Stomach (tissue), 4 donors: ENCODE results near the gene PRSS21.

Experiments
- CTCF ChIP-seq, 7 experiments: fragments of 450-650 bp in 4 of 7; fragments of 200-600 bp in 3 of 7; sonication (generic) in 3 of 7; IDR thresholded peaks; one replicate each; pipeline ENCODE4 v1.5.1; 2016 to 2019; ENCODE audit warnings: antibody characterized with exemption in 7 of 7, control low read depth in 2 of 7, mild to moderate bottlenecking in 1 of 7
- EP300 ChIP-seq: sonication (generic); formaldehyde crosslinking; IDR thresholded peaks from one replicate; pipeline ENCODE4 v1.6.1; 2017; ENCODE audit warnings: antibody characterized with exemption

GRCh38 chr16:2819179-2819938, 2.3 kb downstream of the PRSS21 start:
- TF ChIP-seq CTCF (IDR thresholded peaks at IDR 0.05) (no peak), EP300 (no peak)
